Right lobe of liver (tissue), 4 donors: ENCODE measurements around the gene MAPRE2.

Experiments used
- CTCF ChIP-seq, 4 donors: fragments of 200-600 bp in 3 of 4; fragments of 450-650 bp in 1 of 4; IDR thresholded peaks; one replicate each; pipeline versions ENCODE4 v1.5.1 to v1.8.0; 2016 to 2022; ENCODE audit warnings: antibody characterized with exemption in 4 of 4, mild to moderate bottlenecking in 2 of 4
- POLR2A ChIP-seq: fragments of 450-650 bp; IDR thresholded peaks from one replicate; pipeline ENCODE4 v1.6.1; 2017; ENCODE audit warnings: antibody characterized with exemption, mild to moderate bottlenecking
- donor health status: DM: no; HTN: no; CAD: no.
- donor health status: DM: no; HTN: no; CAD: no.
- donor health status: DM: no; HTN: yes; CAD: no.

GRCh38 chr18:35097195-35097594 lies 56.0 kb downstream of the MAPRE2 start:
- TF ChIP-seq POLR2A (no peak), CTCF (IDR thresholded peaks at IDR 0.05) (no peak)
